Endothelial cell of umbilical vein (primary cell): Measurements from ENCODE around the gene HADHB.

Experiments used
- CTCF ChIP-seq, 2 donors: IDR thresholded peaks; 1 replicate in 1 of 2; 2 replicates in 1 of 2; pipeline ENCODE4 v1.5.1; 2011; ENCODE audit warnings: low read length in 2 of 2, mild to moderate bottlenecking in 2 of 2, moderate library complexity in 2 of 2, control low read depth in 1 of 2, inconsistent platforms in 1 of 2, low read depth in 1 of 2; ENCODE audit not compliant: insufficient read depth in 1 of 2; ENCODE audit errors: extremely low read depth in 1 of 2
- MAX ChIP-seq: IDR thresholded peaks from 2 replicates; pipeline ENCODE4 v1.6.1; 2011; ENCODE audit not compliant: insufficient read depth, insufficient read length
- POLR2AphosphoS5 ChIP-seq: IDR thresholded peaks from 2 replicates; pipeline ENCODE4 v1.6.1; 2012; ENCODE audit warnings: low read depth, mild to moderate bottlenecking, control low read depth, low read length, moderate library complexity; ENCODE audit not compliant: insufficient read depth

- TF ChIP-seq CTCF (IDR thresholded peaks at IDR 0.05; ENCODE audit: extremely low read depth in 1 of 2, insufficient read depth in 1 of 2, low read depth in 1 of 2, low read length in 2 of 2) = no peak
- TF ChIP-seq MAX = no peak
- no peak for TF ChIP-seq POLR2AphosphoS5
Measured at GRCh38 chr2:26302846-26303245, 58.1 kb downstream of the HADHB start.
